HCT116 (cell line): ENCODE measurements around the gene ISCU. TPM values are rescaled to one million over a fixed set of nuclear protein-coding genes. Genes with fewer than 3 reads are reported as not detected.
A peak's percentile ranks its signal among the peaks of the same experiment; 100 is the strongest.

Experiments
- ATAC-seq: fragments of 200-7000 bp; cut with Tn5 transposase; 2 replicates; pipeline ENCODE4 v1.9.1; 2020; ENCODE audit warnings: mild to moderate bottlenecking, moderate library complexity
- BruUV-seq: library from RNA; stranded (reverse); fragments of 400-500 nt; replicated peaks from 2 replicates; lab custom pipeline; 2021; lab: Mats Ljungman, UMichigan
- CTCF ChIA-PET: fragments of 300-600 bp; sonication (Branson Sonifier 250); formaldehyde crosslinking; loops from one replicate; lab custom pipeline; 2021; ENCODE audit warnings: antibody characterized with exemption; lab: Charles Lee
- POLR2A ChIA-PET: fragments of 300-600, 350-600 bp; sonication (Branson Sonifier 250); formaldehyde crosslinking; loops from one replicate; lab custom pipeline; 2021; ENCODE audit warnings: antibody characterized with exemption; lab: Charles Lee
- RAD21 ChIA-PET, 2 experiments: fragments of 300-600 bp; sonication (Branson Sonifier 250); formaldehyde crosslinking; loops; one replicate each; lab custom pipeline; 2023; ENCODE audit warnings: low total read pairs in 2 of 2; ENCODE audit not compliant: uncharacterized antibody in 2 of 2, unreplicated experiment in 2 of 2, low non-redundant PET in 1 of 2; lab: Charles Lee
- DNase-seq: peaks from one replicate; pipeline ENCODE4 v3.0.0-alpha.2; 2010; ENCODE audit warnings: low read depth, low spot score
- H2AFZ ChIP-seq: fragments of 200-600 bp; shearing (Covaris generic), sonication (generic); 2 replicates; pipeline ENCODE4 v1.6.1; 2017; ENCODE audit warnings: low read depth, mixed run types, mixed read lengths, antibody characterized with exemption, low read length; ENCODE audit not compliant: poor library complexity, severe bottlenecking
- H3K27ac ChIP-seq: 2 replicates; pipeline ENCODE4 v1.5.1; 2012; ENCODE audit warnings: low read depth, low read length
- H3K27me3 ChIP-seq: fragments of 200-600 bp; sonication (generic); 2 replicates; pipeline ENCODE4 v1.6.1; 2016; ENCODE audit warnings: mixed run types, low read length, mixed read lengths; ENCODE audit not compliant: insufficient read depth
- H3K36me3 ChIP-seq, 2 experiments: fragments of 200-500 bp in 1 of 2; fragments of 200-600 bp in 1 of 2; sonication (Bioruptor generic) in 1 of 2; sonication (generic) in 1 of 2; 2 replicates each; pipeline versions ENCODE4 v1.5.1 to v1.6.1; 2014 to 2016; ENCODE audit warnings: low read length in 2 of 2, inconsistent platforms in 1 of 2, mixed read lengths in 1 of 2, mixed run types in 1 of 2; ENCODE audit not compliant: insufficient read depth in 2 of 2, control insufficient read depth in 1 of 2
- H3K4me1 ChIP-seq, 2 experiments: fragments of 200-600 bp in 1 of 2; sonication (generic) in 1 of 2; 2 replicates each; pipeline versions ENCODE4 v1.5.1 to v1.6.1; 2012 to 2017; ENCODE audit warnings: low read length in 2 of 2, inconsistent platforms in 1 of 2, mild to moderate bottlenecking in 1 of 2, mixed read lengths in 1 of 2, mixed run types in 1 of 2, moderate library complexity in 1 of 2; ENCODE audit not compliant: insufficient read depth in 2 of 2, control insufficient read depth in 1 of 2
- H3K4me2 ChIP-seq: fragments of 200-600 bp; sonication (generic); 2 replicates; pipeline ENCODE4 v1.6.1; 2017; ENCODE audit warnings: mixed run types, low read length, mixed read lengths
- H3K4me3 ChIP-seq, 2 experiments: fragments of 200-600 bp in 1 of 2; sonication (generic) in 1 of 2; replicated peaks in 1 of 2; 2 replicates each; pipeline ENCODE4 v1.5.1; 2011 to 2016; ENCODE audit warnings: low read length in 2 of 2, control low read depth in 1 of 2, low read depth in 1 of 2, mild to moderate bottlenecking in 1 of 2, mixed read lengths in 1 of 2, mixed run types in 1 of 2
- H3K79me2 ChIP-seq: fragments of 200-600 bp; sonication (generic); 2 replicates; pipeline ENCODE4 v1.6.1; 2017; ENCODE audit warnings: mild to moderate bottlenecking, mixed run types, low read length, moderate library complexity, mixed read lengths; ENCODE audit not compliant: insufficient read depth
- H3K9ac ChIP-seq: fragments of 200-600 bp; sonication (generic); 2 replicates; pipeline ENCODE4 v1.6.1; 2016; ENCODE audit warnings: low read length, mixed read lengths
- H3K9me2 ChIP-seq: fragments of 200-600 bp; sonication (generic), shearing (Covaris generic); 2 replicates; pipeline ENCODE4 v1.6.1; 2017; ENCODE audit warnings: mixed run types, mild to moderate bottlenecking, moderate library complexity; ENCODE audit not compliant: insufficient read depth
- H3K9me3 ChIP-seq, 2 experiments: fragments of 200-500 bp in 1 of 2; fragments of 200-600 bp in 1 of 2; sonication (Bioruptor generic) in 1 of 2; sonication (generic) in 1 of 2; 2 replicates each; pipeline ENCODE4 v1.6.1; 2014 to 2017; ENCODE audit warnings: low read length in 2 of 2, mixed read lengths in 2 of 2, inconsistent platforms in 1 of 2, low read depth in 1 of 2, mild to moderate bottlenecking in 1 of 2, mixed run types in 1 of 2, moderate library complexity in 1 of 2; ENCODE audit not compliant: control insufficient read depth in 1 of 2, insufficient read depth in 1 of 2
- H4K20me1 ChIP-seq: fragments of 200-600 bp; sonication (generic), shearing (Covaris generic); 2 replicates; pipeline ENCODE4 v1.6.1; 2017; ENCODE audit warnings: mixed run types, mild to moderate bottlenecking, moderate library complexity; ENCODE audit not compliant: insufficient read depth
- ATF3 ChIP-seq: IDR thresholded peaks from 2 replicates; pipeline ENCODE4 v1.6.1; 2012
- CBX3 ChIP-seq: IDR thresholded peaks from 2 replicates; pipeline ENCODE4 v1.6.1; 2012; ENCODE audit warnings: low read depth
- CEBPB ChIP-seq: IDR thresholded peaks from 2 replicates; pipeline ENCODE4 v1.6.1; 2012; ENCODE audit warnings: low read depth
- CTCF ChIP-seq, 3 experiments: fragments of 200-600 bp in 1 of 3; sonication (generic) in 1 of 3; IDR thresholded peaks in 2 of 3; conservative IDR thresholded peaks in 1 of 3; 2 replicates each; pipeline ENCODE4 v1.5.1; 2012 to 2017; ENCODE audit warnings: low read depth in 2 of 3, low read length in 2 of 3, antibody characterized with exemption in 1 of 3, borderline replicate concordance in 1 of 3, control low read depth in 1 of 3, mild to moderate bottlenecking in 1 of 3, mixed read lengths in 1 of 3, mixed run types in 1 of 3, moderate library complexity in 1 of 3; ENCODE audit not compliant: insufficient read depth in 1 of 3
- EGR1 ChIP-seq: IDR thresholded peaks from 2 replicates; pipeline ENCODE4 v1.6.1; 2012; ENCODE audit warnings: low read depth
- ELF1 ChIP-seq: IDR thresholded peaks from 2 replicates; pipeline ENCODE4 v1.6.1; 2012; ENCODE audit warnings: low read depth, borderline replicate concordance
- EZH2phosphoT487 ChIP-seq: fragments of 200-600 bp; IDR thresholded peaks from 2 replicates; pipeline ENCODE4 v1.6.1; 2018; ENCODE audit warnings: antibody characterized with exemption, borderline replicate concordance
- FOSL1 ChIP-seq: IDR thresholded peaks from 2 replicates; pipeline ENCODE4 v1.6.1; 2012; ENCODE audit warnings: low read depth
- JUND ChIP-seq: IDR thresholded peaks from 2 replicates; pipeline ENCODE4 v1.6.1; 2012
- MAX ChIP-seq: IDR thresholded peaks from 2 replicates; pipeline ENCODE4 v1.6.1; 2012
- POLR2A ChIP-seq: IDR thresholded peaks from 2 replicates; pipeline ENCODE4 v1.7.0; 2011; ENCODE audit warnings: borderline replicate concordance; ENCODE audit not compliant: insufficient read depth, insufficient read length; ENCODE audit errors: extremely low read depth
- RAD21 ChIP-seq: IDR thresholded peaks from 2 replicates; pipeline ENCODE4 v1.6.1; 2012; ENCODE audit warnings: low read depth, mild to moderate bottlenecking
- REST ChIP-seq: IDR thresholded peaks from 2 replicates; pipeline ENCODE4 v1.6.1; 2012; ENCODE audit warnings: low read depth
- SIN3A ChIP-seq: IDR thresholded peaks from 2 replicates; pipeline ENCODE4 v1.6.1; 2012; ENCODE audit warnings: low read depth
- SP1 ChIP-seq: IDR thresholded peaks from 2 replicates; pipeline ENCODE4 v1.6.1; 2012; ENCODE audit warnings: low read depth
- SRF ChIP-seq: IDR thresholded peaks from 2 replicates; pipeline ENCODE4 v1.6.1; 2012; ENCODE audit warnings: low read depth
- TCF7L2 ChIP-seq: IDR thresholded peaks from 2 replicates; pipeline ENCODE4 v1.7.0; 2011; ENCODE audit warnings: borderline replicate concordance, inconsistent platforms; ENCODE audit not compliant: insufficient read depth, insufficient read length; ENCODE audit errors: extremely low read depth
- YY1 ChIP-seq: IDR thresholded peaks from 2 replicates; pipeline ENCODE4 v1.6.1; 2011; ENCODE audit warnings: low read length, low read depth, moderate library complexity, mild to moderate bottlenecking; ENCODE audit not compliant: insufficient replicate concordance; ENCODE audit errors: extremely low read depth
- ZBTB33 ChIP-seq: IDR thresholded peaks from 2 replicates; pipeline ENCODE4 v1.6.1; 2011; ENCODE audit warnings: mild to moderate bottlenecking, low read length, moderate library complexity; ENCODE audit not compliant: insufficient replicate concordance; ENCODE audit errors: extremely low read depth
- ZNF274 ChIP-seq: fragments of 200-500 bp; sonication (Bioruptor generic); IDR thresholded peaks from 2 replicates; pipeline ENCODE4 v1.6.1; 2014; ENCODE audit warnings: mild to moderate bottlenecking, low read depth, low read length, inconsistent platforms
- intact Hi-C: fragments of 100-400 bp; cut with micrococcal nuclease; formaldehyde crosslinking; loops from 2 replicates; pipeline ENCODE4 v1.10.0; 2022
- total RNA-seq: library from RNA; stranded (reverse); gene quantifications from one replicate; pipeline ENCODE4 v1.2.1, GENCODE V29; 2021; ENCODE audit not compliant: unreplicated experiment

ISCU gene
- total RNA-seq, 1 experiment from 2014 or later: 89.6 TPM

- DNase-seq: no peak
- Histone ChIP-seq H4K20me1 (no peaks in the 10 kb centered on the region; the same call in 1 of the 2 replicates), H3K9me3 (no peaks in the 10 kb centered on the region), H3K9ac (peak overlapping the region; percentile 97; the same call in 1 of the 2 replicates), H2AFZ (no peak overlapping the region), H3K79me2 (peaks cover 83% of the 10 kb centered on the region), H3K4me3 (peak overlapping the region; percentile 75 to 85), H3K27ac (no peak overlapping the region), H3K4me2 (peak overlapping the region; percentile 93), H3K27me3 (no peaks in the 10 kb centered on the region), H3K4me1 (peaks cover 12 to 25% of the 10 kb centered on the region in 2 experiments; a peak in 3 of 4 replicates), H3K36me3 (peaks cover 2 to 16% of the 10 kb centered on the region in 2 experiments; a peak in 2 of 4 replicates), H3K9me2 (no peaks in the 10 kb centered on the region)
- ATAC-seq: no peak
- no TSS peak for BruUV-seq
- CTCF ChIA-PET: no interaction called here
- intact Hi-C loops: no loop called here
- RAD21 ChIA-PET: no interaction called here
- TF ChIP-seq SIN3A: no peak
- TF ChIP-seq MAX: no peak
- TF ChIP-seq ELF1: no peak
- no peak for TF ChIP-seq CEBPB
- TF ChIP-seq FOSL1: no peak
- no peak for TF ChIP-seq JUND
- no peak for TF ChIP-seq REST
- TF ChIP-seq EZH2phosphoT487: no peak
- TF ChIP-seq EGR1: no peak
- TF ChIP-seq TCF7L2: no peak
- TF ChIP-seq ZNF274: no peak
- TF ChIP-seq ATF3: no peak
- TF ChIP-seq ZBTB33: no peak
- no peak for TF ChIP-seq SRF
- TF ChIP-seq RAD21: no peak
- TF ChIP-seq CTCF (IDR thresholded peaks at IDR 0.05 in 2 of 3, conservative IDR thresholded peaks at IDR 0.05 in 1 of 3; ENCODE audit: borderline replicate concordance in 1 of 3, insufficient read depth in 1 of 3, low read depth in 2 of 3, low read length in 2 of 3): no peak
- TF ChIP-seq YY1: no peak
- TF ChIP-seq POLR2A: no peak
- no peak for TF ChIP-seq SP1
- no peak for TF ChIP-seq CBX3
- POLR2A ChIA-PET: no interaction called here
Measured at GRCh38 chr12:108559007-108559655, 3.3 kb upstream of the ISCU start.
